HepG2 (cell line): ENCODE results near the gene MAGT1. TPM values are rescaled to one million over a fixed set of nuclear protein-coding genes. Genes with fewer than 3 reads are reported as not detected.
A peak's percentile ranks its signal among the peaks of the same experiment; 100 is the strongest.

Source experiments
- HMG20A ChIP-seq: IDR thresholded peaks from 2 replicates; pipeline ENCODE4 v1.6.1; 2016; ENCODE audit warnings: borderline replicate concordance
- HNF1B ChIP-seq: sonication (generic); formaldehyde crosslinking; IDR thresholded peaks from 2 replicates; pipeline ENCODE4 v1.5.1; 2020; ENCODE audit warnings: mild to moderate bottlenecking, moderate library complexity, missing genetic modification reagents
- KDM5A ChIP-seq: fragments of 200-600 bp; sonication (generic); IDR thresholded peaks from 2 replicates; pipeline ENCODE4 v1.7.0; 2018; ENCODE audit warnings: antibody characterized with exemption, mild to moderate bottlenecking, low read length, borderline replicate concordance
- KMT2A ChIP-seq: sonication (generic); formaldehyde crosslinking; IDR thresholded peaks from 2 replicates; pipeline ENCODE4 v1.4.0; 2020; ENCODE audit warnings: missing genetic modification reagents
- NFE2L2 ChIP-seq: fragments of 150-350 bp; IDR thresholded peaks from 2 replicates; pipeline ENCODE4 v1.6.1; 2014; ENCODE audit warnings: low read length
- RFXANK ChIP-seq: IDR thresholded peaks from 2 replicates; pipeline ENCODE4 v1.6.1; 2016
- SOX6 ChIP-seq, 2 experiments: fragments of 450-650 bp in 1 of 2; sonication (generic) in 1 of 2; formaldehyde crosslinking in 1 of 2; IDR thresholded peaks; 2 replicates each; pipeline versions ENCODE4 v1.4.0 to v1.6.1; 2017 to 2020; ENCODE audit warnings: antibody characterized with exemption in 1 of 2, mild to moderate bottlenecking in 1 of 2, missing genetic modification reagents in 1 of 2
- ZBTB1 ChIP-seq: sonication (generic); formaldehyde crosslinking; IDR thresholded peaks from 2 replicates; pipeline ENCODE4 v1.4.0; 2020; ENCODE audit warnings: missing genetic modification reagents, borderline replicate concordance
- ZFP82 ChIP-seq: sonication (generic); formaldehyde crosslinking; IDR thresholded peaks from 2 replicates; pipeline ENCODE4 v1.5.1; 2020; ENCODE audit warnings: mild to moderate bottlenecking, missing genetic modification reagents, borderline replicate concordance
- ZIK1 ChIP-seq: sonication (generic); formaldehyde crosslinking; IDR thresholded peaks from 2 replicates; pipeline ENCODE4 v1.5.0; 2020; ENCODE audit warnings: mild to moderate bottlenecking, low read depth, missing genetic modification reagents, borderline replicate concordance
- ZNF253 ChIP-seq: sonication (generic); formaldehyde crosslinking; IDR thresholded peaks from 2 replicates; pipeline ENCODE4 v1.8.0; 2022; ENCODE audit warnings: mild to moderate bottlenecking, missing genetic modification reagents, borderline replicate concordance
- ZNF556 ChIP-seq: sonication (generic); formaldehyde crosslinking; IDR thresholded peaks from 2 replicates; pipeline ENCODE4 v1.4.0; 2020; ENCODE audit warnings: mild to moderate bottlenecking, missing genetic modification reagents, borderline replicate concordance
- polyA plus RNA-seq, 8 experiments: library from polyadenylated mRNA; depleted of rRNA in 3 of 8; stranded (reverse) in 7 of 8; unstranded in 1 of 8; fragments of >200 nt; fragmentation: Illumina TruSeq in 4 of 8; extraction: Trizol in 4 of 8; gene quantifications; 2 replicates each; pipeline versions ENCODE4 v1.2.1 to v1.2.3, GENCODE V29; 2011 to 2016; ENCODE audit warnings: low read depth in 4 of 8, missing spikeins in 1 of 8, mixed read lengths in 1 of 8; ENCODE audit not compliant: insufficient read depth in 1 of 8
- total RNA-seq, 5 experiments: library from RNA; depleted of rRNA; stranded (reverse); fragments of >200 nt; fragmentation: Illumina TruSeq; extraction: Trizol; gene quantifications; 2 replicates each; pipeline ENCODE4 v1.2.3, GENCODE V29; 2016; ENCODE audit warnings: low read depth in 1 of 5
- TF ChIP-seq, protein P1 (sequence below): sonication (generic); formaldehyde crosslinking; IDR thresholded peaks from 2 replicates; pipeline ENCODE4 v1.4.0; 2020; ENCODE audit warnings: mild to moderate bottlenecking, missing genetic modification reagents
- TF ChIP-seq, protein P2 (sequence below): sonication (generic); formaldehyde crosslinking; IDR thresholded peaks from 2 replicates; pipeline ENCODE4 v1.8.0; 2022; ENCODE audit warnings: missing genetic modification reagents, mild to moderate bottlenecking, moderate library complexity, borderline replicate concordance

Gene MAGT1
- total and polyA plus RNA-seq, 2 of the 13 experiments (the other 11 are each of a cell fraction or from before 2014, with no cell fraction given), result 38.0 to 75.0 TPM

GRCh38 chrX:77785486-77786364 is 109.5 kb downstream of the MAGT1 start, which contains the start of gene ATRX (continued):
- TF ChIP-seq HNF1B (CRISPR knock-in tag) (no peak), ZNF253 (CRISPR knock-in tag) (no peak), ZNF556 (CRISPR knock-in tag) (no peak), KDM5A (no peak), HMG20A (CRISPR knock-in tag) (no peak), ZIK1 (CRISPR knock-in tag) (no peak), ZBTB1 (no peak), NFE2L2 (no peak), SOX6 (IDR thresholded peaks at IDR 0.05) (no peak), SOX6 (CRISPR knock-in tag; IDR thresholded peaks at IDR 0.05) (no peak), KMT2A (CRISPR knock-in tag) (peak; percentile 72), RFXANK (CRISPR knock-in tag) (peak; percentile 93), ZFP82 (CRISPR knock-in tag) (no peak)
- TF ChIP-seq, protein P1, sequence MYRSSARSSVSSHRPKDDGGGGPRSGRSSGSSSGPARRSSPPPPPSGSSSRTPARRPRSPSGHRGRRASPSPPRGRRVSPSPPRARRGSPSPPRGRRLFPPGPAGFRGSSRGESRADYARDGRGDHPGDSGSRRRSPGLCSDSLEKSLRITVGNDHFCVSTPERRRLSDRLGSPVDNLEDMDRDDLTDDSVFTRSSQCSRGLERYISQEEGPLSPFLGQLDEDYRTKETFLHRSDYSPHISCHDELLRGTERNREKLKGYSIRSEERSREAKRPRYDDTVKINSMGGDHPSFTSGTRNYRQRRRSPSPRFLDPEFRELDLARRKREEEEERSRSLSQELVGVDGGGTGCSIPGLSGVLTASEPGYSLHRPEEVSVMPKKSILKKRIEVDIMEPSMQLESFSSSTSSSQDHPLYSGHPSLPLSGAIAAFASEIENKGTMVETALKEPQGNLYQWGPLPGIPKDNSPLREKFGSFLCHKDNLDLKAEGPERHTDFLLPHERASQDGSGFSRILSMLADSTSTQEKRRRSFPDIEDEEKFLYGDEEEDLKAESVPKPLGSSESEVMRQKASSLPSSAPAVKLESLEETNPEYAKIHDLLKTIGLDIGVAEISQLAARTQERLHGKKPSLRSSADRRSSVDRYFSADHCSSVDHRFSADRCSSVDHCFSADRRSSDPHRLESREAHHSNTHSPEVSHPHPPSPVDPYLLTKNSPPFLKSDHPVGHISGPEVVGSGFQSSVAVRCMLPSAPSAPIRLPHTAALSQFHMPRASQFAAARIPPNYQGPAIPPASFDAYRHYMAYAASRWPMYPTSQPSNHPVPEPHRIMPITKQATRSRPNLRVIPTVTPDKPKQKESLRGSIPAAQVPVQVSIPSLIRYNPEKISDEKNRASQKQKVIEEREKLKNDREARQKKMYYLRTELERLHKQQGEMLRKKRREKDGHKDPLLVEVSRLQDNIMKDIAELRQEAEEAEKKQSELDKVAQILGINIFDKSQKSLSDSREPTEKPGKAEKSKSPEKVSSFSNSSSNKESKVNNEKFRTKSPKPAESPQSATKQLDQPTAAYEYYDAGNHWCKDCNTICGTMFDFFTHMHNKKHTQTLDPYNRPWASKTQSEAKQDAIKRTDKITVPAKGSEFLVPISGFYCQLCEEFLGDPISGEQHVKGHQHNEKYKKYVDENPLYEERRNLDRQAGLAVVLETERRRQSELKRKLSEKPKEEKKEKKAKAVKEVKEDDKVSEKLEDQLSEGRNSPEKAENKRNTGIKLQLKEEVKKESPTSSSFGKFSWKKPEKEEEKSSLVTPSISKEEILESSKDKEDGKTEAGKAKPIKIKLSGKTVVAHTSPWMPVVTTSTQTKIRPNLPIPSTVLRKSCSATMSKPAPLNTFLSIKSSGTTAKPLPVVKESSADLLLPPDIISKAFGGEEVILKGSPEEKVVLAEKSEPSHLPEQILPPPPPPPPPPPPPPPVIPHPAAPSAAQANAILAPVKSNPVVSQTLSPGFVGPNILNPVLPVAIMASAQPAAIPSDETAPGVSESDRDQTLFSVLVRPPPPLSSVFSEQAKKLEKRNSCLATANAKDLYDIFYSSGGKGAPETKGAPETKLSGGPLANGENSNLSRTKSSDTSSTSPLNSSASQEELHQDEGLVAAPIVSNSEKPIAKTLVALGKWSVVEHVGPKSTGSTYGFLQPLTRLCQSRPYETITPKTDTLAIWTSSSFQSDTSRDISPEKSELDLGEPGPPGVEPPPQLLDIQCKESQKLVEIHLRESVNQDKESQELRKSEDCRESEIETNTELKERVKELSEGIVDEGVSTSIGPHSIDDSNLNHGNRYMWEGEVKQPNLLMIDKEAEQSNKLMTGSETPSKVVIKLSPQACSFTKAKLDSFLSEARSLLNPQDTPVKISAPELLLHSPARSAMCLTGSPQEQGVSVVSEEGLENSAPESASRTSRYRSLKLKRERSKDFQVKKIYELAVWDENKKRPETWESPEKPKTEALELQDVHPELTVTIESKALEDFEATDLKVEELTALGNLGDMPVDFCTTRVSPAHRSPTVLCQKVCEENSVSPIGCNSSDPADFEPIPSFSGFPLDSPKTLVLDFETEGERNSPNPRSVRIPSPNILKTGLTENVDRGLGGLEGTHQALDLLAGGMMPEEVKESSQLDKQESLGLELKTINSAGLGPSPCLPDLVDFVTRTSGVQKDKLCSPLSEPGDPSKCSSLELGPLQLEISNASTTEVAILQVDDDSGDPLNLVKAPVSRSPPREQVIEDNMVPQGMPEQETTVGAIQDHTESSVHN (CRISPR knock-in tag), result no peak
- TF ChIP-seq, protein P2, sequence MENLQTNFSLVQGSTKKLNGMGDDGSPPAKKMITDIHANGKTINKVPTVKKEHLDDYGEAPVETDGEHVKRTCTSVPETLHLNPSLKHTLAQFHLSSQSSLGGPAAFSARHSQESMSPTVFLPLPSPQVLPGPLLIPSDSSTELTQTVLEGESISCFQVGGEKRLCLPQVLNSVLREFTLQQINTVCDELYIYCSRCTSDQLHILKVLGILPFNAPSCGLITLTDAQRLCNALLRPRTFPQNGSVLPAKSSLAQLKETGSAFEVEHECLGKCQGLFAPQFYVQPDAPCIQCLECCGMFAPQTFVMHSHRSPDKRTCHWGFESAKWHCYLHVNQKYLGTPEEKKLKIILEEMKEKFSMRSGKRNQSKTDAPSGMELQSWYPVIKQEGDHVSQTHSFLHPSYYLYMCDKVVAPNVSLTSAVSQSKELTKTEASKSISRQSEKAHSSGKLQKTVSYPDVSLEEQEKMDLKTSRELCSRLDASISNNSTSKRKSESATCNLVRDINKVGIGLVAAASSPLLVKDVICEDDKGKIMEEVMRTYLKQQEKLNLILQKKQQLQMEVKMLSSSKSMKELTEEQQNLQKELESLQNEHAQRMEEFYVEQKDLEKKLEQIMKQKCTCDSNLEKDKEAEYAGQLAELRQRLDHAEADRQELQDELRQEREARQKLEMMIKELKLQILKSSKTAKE (CRISPR knock-in tag), result no peak
